ENCODE data around the gene RNF207.

RNF207 gene

GRCh38 chr1:6237093-6237492, 31.2 kb downstream of the RNF207 start:
- no peaks in the 10 kb centered on the region for H3K9me3 ChIP-seq (ENCODE audit: insufficient read depth, low read length)
- no peak overlapping the region for H3K9ac ChIP-seq (ENCODE audit: low read length)
- TF ChIP-seq CTCF (IDR thresholded peaks at IDR 0.05; ENCODE audit: low read depth, low read length): no peak
- TF ChIP-seq EZH2phosphoT487 (IDR thresholded peaks at IDR 0.05; ENCODE audit: low read depth): no peak
- H4K20me1 ChIP-seq (ENCODE audit: insufficient read depth, low read length): no peaks in the 10 kb centered on the region
- peaks cover 8% of the 10 kb centered on the region for H3K4me1 ChIP-seq (ENCODE audit: low read length)
- no peak overlapping the region for H3K27ac ChIP-seq (ENCODE audit: low read length)
- H3K27me3 ChIP-seq (ENCODE audit: low read depth, low read length): no peaks in the 10 kb centered on the region
- peaks cover 27% of the 10 kb centered on the region for H3K79me2 ChIP-seq (ENCODE audit: low read length)
- H3K4me2 ChIP-seq (ENCODE audit: low read length): no peak overlapping the region
- no peak overlapping the region for H3K4me3 ChIP-seq (ENCODE audit: low read length)
- H3K36me3 ChIP-seq (replicated peaks; ENCODE audit: low read depth, low read length): peaks cover 6% of the 10 kb centered on the region
- H2AFZ ChIP-seq (ENCODE audit: low read depth, low read length): no peak overlapping the region

- no peaks in the 10 kb centered on the region for H3K36me3 ChIP-seq (replicated peaks; ENCODE audit: low read depth, low read length)
- no peak overlapping the region for H3K27ac ChIP-seq (ENCODE audit: low read length)
- no peak overlapping the region for H3K9ac ChIP-seq (ENCODE audit: low read length)
- peaks cover 14% of the 10 kb centered on the region for H3K79me2 ChIP-seq (ENCODE audit: low read length)
- no peak for TF ChIP-seq CTCF (IDR thresholded peaks at IDR 0.05; ENCODE audit: low read depth, low read length)
- TF ChIP-seq EZH2phosphoT487 (IDR thresholded peaks at IDR 0.05; ENCODE audit: low read depth): no peak
- no peaks in the 10 kb centered on the region for H3K27me3 ChIP-seq (ENCODE audit: low read depth, low read length)
- H3K4me1 ChIP-seq (ENCODE audit: low read length): peaks cover 6% of the 10 kb centered on the region
- H3K4me2 ChIP-seq (ENCODE audit: low read length): no peak overlapping the region
- H3K9me3 ChIP-seq (ENCODE audit: insufficient read depth, low read length): no peaks in the 10 kb centered on the region
- no peak overlapping the region for H3K4me3 ChIP-seq (ENCODE audit: low read length)
- no peaks in the 10 kb centered on the region for H4K20me1 ChIP-seq (ENCODE audit: insufficient read depth, low read length)
- H2AFZ ChIP-seq (ENCODE audit: low read depth, low read length): no peak overlapping the region
These were observed 33.4 kb downstream of the RNF207 start for GRCh38 chr1:6239213-6239752.

GRCh38 chr1:6239950-6240768, 34.2 kb downstream of the RNF207 start:
- Histone ChIP-seq H3K27ac (ENCODE audit: low read length) (no peak overlapping the region), H3K4me1 (ENCODE audit: low read length) (no peaks in the 10 kb centered on the region), H3K9me3 (ENCODE audit: insufficient read depth, low read length) (no peaks in the 10 kb centered on the region), H3K4me3 (ENCODE audit: low read length) (no peak overlapping the region), H2AFZ (ENCODE audit: low read depth, low read length) (no peak overlapping the region), H3K36me3 (replicated peaks; ENCODE audit: low read depth, low read length) (no peaks in the 10 kb centered on the region), H3K9ac (ENCODE audit: low read length) (no peak overlapping the region), H3K79me2 (ENCODE audit: low read length) (peaks cover 6% of the 10 kb centered on the region), H3K4me2 (ENCODE audit: low read length) (no peak overlapping the region), H3K27me3 (ENCODE audit: low read depth, low read length) (no peaks in the 10 kb centered on the region), H4K20me1 (ENCODE audit: insufficient read depth, low read length) (no peaks in the 10 kb centered on the region)
- no peak for TF ChIP-seq EZH2phosphoT487 (IDR thresholded peaks at IDR 0.05; ENCODE audit: low read depth)
- no peak for TF ChIP-seq CTCF (IDR thresholded peaks at IDR 0.05; ENCODE audit: low read depth, low read length)

- no peak overlapping the region for H3K4me3 ChIP-seq (ENCODE audit: low read length)
- no peaks in the 10 kb centered on the region for H3K27me3 ChIP-seq (ENCODE audit: low read depth, low read length)
- no peaks in the 10 kb centered on the region for H3K9me3 ChIP-seq (ENCODE audit: insufficient read depth, low read length)
- no peaks in the 10 kb centered on the region for H3K79me2 ChIP-seq (ENCODE audit: low read length)
- H3K27ac ChIP-seq (ENCODE audit: low read length): no peak overlapping the region
- H3K9ac ChIP-seq (ENCODE audit: low read length): no peak overlapping the region
- peaks cover under 1% of the 10 kb centered on the region; the same call in 1 of the 2 replicates for H3K4me1 ChIP-seq (ENCODE audit: low read length)
- H3K36me3 ChIP-seq (replicated peaks; ENCODE audit: low read depth, low read length): no peaks in the 10 kb centered on the region
- no peak overlapping the region for H3K4me2 ChIP-seq (ENCODE audit: low read length)
- H2AFZ ChIP-seq (ENCODE audit: low read depth, low read length): no peak overlapping the region
- no peak for TF ChIP-seq CTCF (IDR thresholded peaks at IDR 0.05; ENCODE audit: low read depth, low read length)
- H4K20me1 ChIP-seq (ENCODE audit: insufficient read depth, low read length): no peaks in the 10 kb centered on the region
These were observed 35.4 kb downstream of the RNF207 start for GRCh38 chr1:6241107-6241886.

All from OCI-LY3 (cell line).